Posterior vena cava (tissue), 2 donors: Measurements from ENCODE around the gene CRY2. TPM values are rescaled to one million over a fixed set of nuclear protein-coding genes. Genes with fewer than 3 reads are reported as not detected.
"Not testable (repeated sequence)": the region's sequence is repeated elsewhere in the genome, so short reads cannot be mapped to it uniquely, and the experiment has no call there.

Source experiments
- DNase-seq: peaks from one replicate; pipeline ENCODE4 v3.0.0-alpha.2; 2020; ENCODE audit warnings: low spot score
- intact Hi-C, 2 donors: fragments of 100-400 bp; cut with DNase I; formaldehyde crosslinking; loops; one replicate each; pipeline versions ENCODE4 v1.14.1 to v1.14.2; 2022 to 2023
- total RNA-seq, 2 donors: library from RNA; stranded (reverse); fragmentation: NEBNext Ultra II Directional; extraction: Animal tissue kit (Norgen Biotek cat#: 25700); gene quantifications; one replicate each; pipeline ENCODE4 v1.2.1, GENCODE V29; 2021
- donor health status: DM: yes; HTN: yes; CAD: no.
- donor health status: DM: yes; HTN: yes; CAD: no.

Gene CRY2
- total RNA-seq, 2 donors from 2014 or later = 32.2 to 49.5 TPM

- DNase-seq = no peak
- intact Hi-C loops = no loop called here
Measured at GRCh38 chr11:45886816-45887520, 39.7 kb downstream of the CRY2 start.

- intact Hi-C loops = no loop called here
- DNase-seq = no peak
Measured at GRCh38 chr11:45887587-45887986, 40.3 kb downstream of the CRY2 start.

- intact Hi-C loops = no loop called here
- no peak for DNase-seq
Measured at GRCh38 chr11:45889555-45889954, 42.3 kb downstream of the CRY2 start.

- no peak for DNase-seq
- intact Hi-C loops = no loop called here
Measured at GRCh38 chr11:45889966-45890365, 42.7 kb downstream of the CRY2 start.

- DNase-seq = no peak
- intact Hi-C loops = no loop called here
Measured at GRCh38 chr11:45890886-45891550, 43.7 kb downstream of the CRY2 start.

GRCh38 chr11:45892856-45893255 is 45.6 kb downstream of the CRY2 start:
- DNase-seq = no peak
- intact Hi-C loops = no loop called here

GRCh38 chr11:45894555-45895247 is 47.4 kb downstream of the CRY2 start:
- DNase-seq = no peak
- intact Hi-C loops = no loop called here

GRCh38 chr11:45895553-45896259 is 48.4 kb downstream of the CRY2 start:
- DNase-seq = no peak
- intact Hi-C loops = no loop called here

- intact Hi-C loops = no loop called here
Measured at GRCh38 chr11:45896422-45896984, 49.2 kb downstream of the CRY2 start.

GRCh38 chr11:45897556-45897955 is 50.3 kb downstream of the CRY2 start:
- DNase-seq = no peak
- intact Hi-C loops = no loop called here

More at GRCh38 chr11:45896422-45896984, 49.2 kb downstream of the CRY2 start:
- DNase-seq = no peak

- no peak for DNase-seq
- intact Hi-C loops = no loop called here
Measured at GRCh38 chr11:45899086-45899447, 51.8 kb downstream of the CRY2 start.

GRCh38 chr11:45899448-45900174 is 52.3 kb downstream of the CRY2 start:
- DNase-seq = peak; percentile 96
- intact Hi-C loops = loop anchor here in 1 of 2 donors (5.0 kb wide), 1 partner anchor 92 kb away; the partner anchor contains the start of gene SLC35C1

GRCh38 chr11:45900175-45900800 is 53.0 kb downstream of the CRY2 start:
- not testable (repeated sequence) for DNase-seq
- intact Hi-C loops = loop anchor here in 1 of 2 donors (5.0 kb wide), 1 partner anchor 93 kb away; the partner anchor contains the start of gene SLC35C1

GRCh38 chr11:45900916-45901617 is 53.8 kb downstream of the CRY2 start:
- intact Hi-C loops = loop anchor here in 1 of 2 donors (5.0 kb wide), 1 partner anchor 94 kb away; the partner anchor contains the start of gene SLC35C1
- DNase-seq = no peak

GRCh38 chr11:45901626-45902025 is 54.4 kb downstream of the CRY2 start:
- intact Hi-C loops = loop anchor here in 1 of 2 donors (5.0 kb wide), 1 partner anchor 94 kb away; the partner anchor contains the start of gene SLC35C1
- DNase-seq = no peak

GRCh38 chr11:45902452-45903380 is 55.4 kb downstream of the CRY2 start:
- intact Hi-C loops = loop anchor here in 1 of 2 donors (5.0 kb wide), 1 partner anchor 95 kb away; the partner anchor contains the start of gene SLC35C1
- DNase-seq = no peak
